ENCODE data around the gene CLN6. TPM values are rescaled to one million over a fixed set of nuclear protein-coding genes. Genes with fewer than 3 reads are reported as not detected.

Gene CLN6
- total and polyA plus RNA-seq, 7 donors, result 8.3 to 22.2 (median 13.1) TPM

DNA sequence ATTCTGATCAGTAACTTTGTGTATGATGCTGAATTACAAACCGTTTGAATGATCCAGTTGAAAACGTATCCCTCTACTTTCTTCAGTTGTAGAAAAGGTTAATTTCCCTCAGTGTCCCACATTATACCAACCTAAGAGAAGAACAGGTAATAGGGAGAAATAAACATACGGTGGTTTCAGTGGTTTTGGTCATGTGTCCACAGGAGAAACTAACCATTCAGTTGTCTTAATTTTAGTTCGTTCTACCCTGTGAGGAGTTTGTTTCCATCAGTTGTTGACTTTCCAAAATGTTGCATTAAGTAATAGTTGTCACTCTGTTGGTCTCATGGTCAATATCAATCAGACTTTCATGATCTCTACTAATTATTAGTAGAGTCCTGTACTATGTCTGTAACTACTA, 39.5 kb downstream of the CLN6 start:
- TF ChIP-seq, protein P1, sequence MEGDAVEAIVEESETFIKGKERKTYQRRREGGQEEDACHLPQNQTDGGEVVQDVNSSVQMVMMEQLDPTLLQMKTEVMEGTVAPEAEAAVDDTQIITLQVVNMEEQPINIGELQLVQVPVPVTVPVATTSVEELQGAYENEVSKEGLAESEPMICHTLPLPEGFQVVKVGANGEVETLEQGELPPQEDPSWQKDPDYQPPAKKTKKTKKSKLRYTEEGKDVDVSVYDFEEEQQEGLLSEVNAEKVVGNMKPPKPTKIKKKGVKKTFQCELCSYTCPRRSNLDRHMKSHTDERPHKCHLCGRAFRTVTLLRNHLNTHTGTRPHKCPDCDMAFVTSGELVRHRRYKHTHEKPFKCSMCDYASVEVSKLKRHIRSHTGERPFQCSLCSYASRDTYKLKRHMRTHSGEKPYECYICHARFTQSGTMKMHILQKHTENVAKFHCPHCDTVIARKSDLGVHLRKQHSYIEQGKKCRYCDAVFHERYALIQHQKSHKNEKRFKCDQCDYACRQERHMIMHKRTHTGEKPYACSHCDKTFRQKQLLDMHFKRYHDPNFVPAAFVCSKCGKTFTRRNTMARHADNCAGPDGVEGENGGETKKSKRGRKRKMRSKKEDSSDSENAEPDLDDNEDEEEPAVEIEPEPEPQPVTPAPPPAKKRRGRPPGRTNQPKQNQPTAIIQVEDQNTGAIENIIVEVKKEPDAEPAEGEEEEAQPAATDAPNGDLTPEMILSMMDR (IDR thresholded peaks at IDR 0.05), result no peak
- 90 to 96% (median 92%) methylated on average over 4 of the region's 4 CpGs for WGBS, 3 donors
- Histone ChIP-seq H3K36me3 (ENCODE audit: insufficient read depth in 1 of 2, low read depth in 1 of 2) (peaks cover 3 to 37% of the 10 kb centered on the region in 2 donors), H3K4me1 (peaks cover 59% of the 10 kb centered on the region), H3K27ac (no peak overlapping the region), H3K9me3 (no peaks in the 10 kb centered on the region), H3K27me3 (ENCODE audit: insufficient read depth in 3 of 3, low read length in 2 of 3) (no peaks in the 10 kb centered on the region), H3K4me3 (no peak overlapping the region)
- no peak for DNase-seq
- intact Hi-C loops (cut with DNase I), result no loop called here
- ATAC-seq, result no peak

DNA sequence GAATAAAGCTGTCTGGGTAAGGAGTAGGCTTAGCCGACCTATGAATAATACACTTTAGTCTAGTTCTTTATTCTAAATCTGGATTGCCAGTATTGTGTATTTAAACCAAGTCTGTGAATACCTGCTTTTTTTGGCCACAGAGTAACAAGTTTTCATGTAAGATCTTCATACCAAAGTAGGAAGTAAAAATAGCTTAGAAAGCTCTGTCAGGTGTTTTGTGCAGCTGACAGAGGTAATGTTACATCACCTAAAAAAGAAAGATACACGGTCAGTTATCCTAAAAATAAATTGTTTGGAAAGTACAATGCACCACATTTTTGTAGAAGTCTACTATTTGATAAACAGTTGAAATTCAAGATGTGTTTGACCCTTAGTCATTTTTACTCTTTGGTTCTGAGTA, 40.9 kb downstream of the CLN6 start:
- Histone ChIP-seq H3K9me3 (no peaks in the 10 kb centered on the region), H3K4me1 (peaks cover 57% of the 10 kb centered on the region), H3K36me3 (ENCODE audit: insufficient read depth in 1 of 2, low read depth in 1 of 2) (peaks cover 3 to 44% of the 10 kb centered on the region in 2 donors), H3K4me3 (peak overlapping the region; percentile 50), H3K27me3 (ENCODE audit: insufficient read depth in 3 of 3, low read length in 2 of 3) (no peaks in the 10 kb centered on the region), H3K27ac (peak overlapping the region; percentile 73)
- whole genome bisulfite sequencing, 3 donors, result 35 to 55% (median 37%) methylated on average over 2 of the region's 2 CpGs
- intact Hi-C loops (cut with DNase I), result no loop called here
- TF ChIP-seq, protein P1 (IDR thresholded peaks at IDR 0.05), result no peak
- DNase-seq (no peak), ATAC-seq (no peak)

DNA sequence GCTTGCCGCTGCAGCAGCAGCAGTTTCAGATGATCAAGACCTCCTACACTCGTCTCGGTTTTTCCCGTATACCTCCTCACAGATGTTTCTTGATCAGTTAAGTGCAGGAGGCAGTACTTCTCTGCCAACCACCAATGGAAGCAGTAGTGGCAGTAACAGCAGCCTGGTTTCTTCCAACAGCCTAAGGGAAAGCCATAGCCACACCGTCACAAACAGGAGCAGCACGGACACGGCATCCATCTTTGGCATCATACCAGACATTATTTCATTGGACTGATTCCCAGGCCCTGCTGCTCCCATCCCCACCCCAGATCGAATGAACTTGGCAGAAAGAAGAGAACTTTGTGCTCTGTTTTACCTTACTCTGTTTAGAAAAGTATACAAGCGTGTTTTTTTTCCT, 42.0 kb downstream of the CLN6 start:
- peak; percentile 75 to 85 (median 81) for ATAC-seq
- intact Hi-C loops (cut with DNase I), result no loop called here
- DNase-seq, result no peak
- Histone ChIP-seq H3K27me3 (ENCODE audit: insufficient read depth in 3 of 3, low read length in 2 of 3) (no peaks in the 10 kb centered on the region), H3K4me3 (peak overlapping the region; percentile 50), H3K9me3 (no peaks in the 10 kb centered on the region), H3K27ac (peak overlapping the region; percentile 73), H3K4me1 (peaks cover 50% of the 10 kb centered on the region), H3K36me3 (ENCODE audit: insufficient read depth in 1 of 2, low read depth in 1 of 2) (peaks cover 3 to 46% of the 10 kb centered on the region in 2 donors)
- WGBS, 3 donors, result 12 to 14% (median 14%) methylated on average over 9 of the region's 9 CpGs
- TF ChIP-seq, protein P1 (IDR thresholded peaks at IDR 0.05), result no peak

DNA sequence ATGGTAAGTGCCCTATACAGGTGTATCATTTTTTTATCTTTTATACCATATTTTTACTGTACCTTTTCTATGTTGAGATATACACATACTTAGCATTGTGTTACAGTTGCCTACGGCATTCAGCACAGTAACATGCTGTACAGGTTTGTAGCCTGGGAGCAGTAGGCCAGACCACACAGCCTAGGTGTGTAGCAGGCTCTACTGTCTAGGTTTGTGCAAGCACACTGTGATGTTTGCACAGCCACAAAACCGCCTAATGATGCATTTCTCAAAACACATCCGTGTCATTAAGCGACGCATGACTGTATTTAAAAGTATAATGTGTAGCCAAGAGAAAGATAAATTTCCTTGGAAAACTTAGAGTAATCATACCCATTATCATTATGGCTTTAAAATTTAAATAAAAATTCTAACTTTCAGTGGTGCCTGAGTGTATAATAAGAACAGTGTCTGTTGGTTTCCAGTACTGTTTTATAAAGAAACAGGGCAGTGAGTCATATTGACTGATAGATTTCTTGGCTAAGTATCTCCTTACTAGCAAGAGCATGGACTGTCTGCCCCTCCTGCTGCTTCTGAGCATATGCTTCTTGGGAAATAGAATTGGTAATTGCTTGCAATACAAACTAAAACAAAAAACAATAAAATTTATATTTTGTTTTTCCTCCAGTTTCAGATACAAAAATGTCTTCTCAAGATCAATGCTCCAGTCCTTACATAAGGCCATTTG, 42.7 kb downstream of the CLN6 start:
- Histone ChIP-seq H3K9me3 (no peaks in the 10 kb centered on the region), H3K36me3 (ENCODE audit: insufficient read depth in 1 of 2, low read depth in 1 of 2) (peaks cover 3 to 43% of the 10 kb centered on the region in 2 donors), H3K4me1 (peaks cover 45% of the 10 kb centered on the region), H3K4me3 (peak overlapping the region; percentile 50), H3K27ac (peak overlapping the region; percentile 73), H3K27me3 (ENCODE audit: insufficient read depth in 3 of 3, low read length in 2 of 3) (no peaks in the 10 kb centered on the region)
- DNase-seq (no peak), ATAC-seq (peak; percentile 68 to 82 (median 72))
- intact Hi-C loops (cut with DNase I), result no loop called here
- TF ChIP-seq, protein P1 (IDR thresholded peaks at IDR 0.05), result no peak
- 73 to 88% (median 85%) methylated on average over 5 of the region's 5 CpGs for WGBS, 3 donors

Measured in psoas muscle (tissue), 8 donors.